H1 (cell line): ENCODE data around the gene FRY. TPM values are rescaled to one million over a fixed set of nuclear protein-coding genes. Genes with fewer than 3 reads are reported as not detected.

ENCODE experiments used
- CTCF ChIA-PET: fragments of 300-600 bp; sonication (Branson Sonifier 250); formaldehyde crosslinking; loops from one replicate; lab custom pipeline; 2021; ENCODE audit not compliant: partially characterized antibody; lab: Charles Lee
- POLR2A ChIA-PET: fragments of 300-600 bp; sonication (Branson Sonifier 250); formaldehyde crosslinking; loops from one replicate; lab custom pipeline; 2021; ENCODE audit warnings: inconsistent platforms; ENCODE audit not compliant: partially characterized antibody; lab: Charles Lee
- DNase-seq, 2 experiments: peaks; one replicate each; pipeline versions ENCODE4 v3.0.0 to v3.0.0-alpha.2; 2010 to 2022; ENCODE audit warnings: low spot score in 2 of 2, low read depth in 1 of 2, mixed read lengths in 1 of 2
- FAIRE-seq: peaks from 2 replicates; lab custom pipeline; 2011; peaks lifted over from hg19 to GRCh38; lab: Jason Lieb, UNC
- H2AFZ ChIP-seq: 2 replicates; pipeline ENCODE4 v1.8.1; 2012; ENCODE audit warnings: low read length, inconsistent platforms
- H2AK5ac ChIP-seq: 2 replicates; pipeline ENCODE4 v1.6.1; 2013; ENCODE audit warnings: low read depth, low read length
- H2BK120ac ChIP-seq: replicated peaks from 2 replicates; pipeline ENCODE3; 2013; ENCODE audit warnings: low read depth, low read length, inconsistent platforms
- H2BK12ac ChIP-seq: 2 replicates; pipeline ENCODE4 v1.6.1; 2013; ENCODE audit warnings: low read depth, low read length
- H2BK15ac ChIP-seq: 2 replicates; pipeline ENCODE4 v1.6.1; 2013; ENCODE audit warnings: low read length
- H2BK20ac ChIP-seq: 2 replicates; pipeline ENCODE4 v1.6.1; 2013; ENCODE audit warnings: low read length
- H2BK5ac ChIP-seq: 2 replicates; pipeline ENCODE4 v1.6.1; 2013; ENCODE audit warnings: low read depth, low read length
- H3K14ac ChIP-seq: 2 replicates; pipeline ENCODE4 v1.6.1; 2013; ENCODE audit warnings: inconsistent platforms; ENCODE audit not compliant: insufficient read length
- H3K18ac ChIP-seq: 2 replicates; pipeline ENCODE4 v1.6.1; 2013; ENCODE audit warnings: low read length; ENCODE audit errors: extremely low read depth
- H3K23ac ChIP-seq: 2 replicates; pipeline ENCODE4 v1.6.1; 2013; ENCODE audit warnings: inconsistent platforms; ENCODE audit not compliant: insufficient read length
- H3K23me2 ChIP-seq: 2 replicates; pipeline ENCODE4 v1.6.1; 2013; ENCODE audit warnings: low read depth, low read length
- H3K27ac ChIP-seq: 2 replicates; pipeline ENCODE4 v1.6.1; 2011; ENCODE audit warnings: low read depth, low read length, inconsistent platforms
- H3K27me3 ChIP-seq, 4 experiments: replicated peaks in 1 of 4; 1 replicate in 1 of 4; 2 replicates in 3 of 4; pipeline versions ENCODE4 v1.6.1 to v1.8.1; 2011 to 2013; ENCODE audit warnings: low read length in 3 of 4, mild to moderate bottlenecking in 3 of 4, inconsistent platforms in 2 of 4, mixed read lengths in 2 of 4, moderate library complexity in 1 of 4; ENCODE audit not compliant: control insufficient read depth in 3 of 4, insufficient read depth in 3 of 4; ENCODE audit errors: extremely low read depth in 1 of 4
- H3K36me3 ChIP-seq, 4 experiments: 2 replicates each; pipeline versions ENCODE4 v1.6.1 to v1.8.1; 2011 to 2013; ENCODE audit warnings: mild to moderate bottlenecking in 4 of 4, low read length in 3 of 4, moderate library complexity in 2 of 4, control low read depth in 1 of 4, inconsistent platforms in 1 of 4; ENCODE audit not compliant: insufficient read depth in 4 of 4, control insufficient read depth in 2 of 4
- H3K4ac ChIP-seq: replicated peaks from 2 replicates; pipeline ENCODE3; 2013; ENCODE audit warnings: low read length, low read depth, mixed read lengths, inconsistent platforms; ENCODE audit not compliant: insufficient read length
- H3K4me1 ChIP-seq, 4 experiments: replicated peaks in 1 of 4; 1 replicate in 1 of 4; 2 replicates in 3 of 4; pipeline versions ENCODE4 v1.6.1 to v1.8.1; 2011 to 2013; ENCODE audit warnings: low read length in 3 of 4, inconsistent platforms in 2 of 4, mixed read lengths in 1 of 4; ENCODE audit not compliant: insufficient read depth in 4 of 4, control insufficient read depth in 3 of 4
- H3K4me2 ChIP-seq, 2 experiments: 2 replicates each; pipeline versions ENCODE4 v1.6.1 to v1.8.1; 2011 to 2013; ENCODE audit warnings: low read depth in 2 of 2, low read length in 2 of 2, control low read depth in 1 of 2, inconsistent platforms in 1 of 2, mild to moderate bottlenecking in 1 of 2; ENCODE audit not compliant: insufficient read depth in 1 of 2
- H3K4me3 ChIP-seq, 4 experiments: fragments of 200-600, 300-600 bp in 1 of 4; sonication (generic), shearing (Covaris generic), sonication (Bioruptor Twin) in 1 of 4; 2 replicates each; pipeline versions ENCODE4 v1.5.1 to v1.8.1; 2011 to 2016; ENCODE audit warnings: low read length in 4 of 4, low read depth in 3 of 4, control low read depth in 2 of 4, inconsistent platforms in 2 of 4, mild to moderate bottlenecking in 2 of 4, mixed read lengths in 1 of 4, moderate library complexity in 1 of 4; ENCODE audit not compliant: insufficient read depth in 2 of 4; ENCODE audit errors: extremely low read depth in 1 of 4
- H3K56ac ChIP-seq: replicated peaks from 2 replicates; pipeline ENCODE3; 2013; ENCODE audit warnings: low read depth, mild to moderate bottlenecking, mixed read lengths, low read length, inconsistent platforms; ENCODE audit not compliant: insufficient read length
- H3K79me1 ChIP-seq: 2 replicates; pipeline ENCODE4 v1.6.1; 2013; ENCODE audit warnings: low read depth, low read length, control low read depth
- H3K79me2 ChIP-seq, 2 experiments: 2 replicates each; pipeline versions ENCODE4 v1.6.1 to v1.8.1; 2012 to 2013; ENCODE audit warnings: low read length in 2 of 2, mild to moderate bottlenecking in 2 of 2, inconsistent platforms in 1 of 2; ENCODE audit not compliant: insufficient read depth in 2 of 2, control insufficient read depth in 1 of 2
- H3K9ac ChIP-seq, 4 experiments: replicated peaks in 1 of 4; 1 replicate in 1 of 4; 2 replicates in 3 of 4; pipeline versions ENCODE4 v1.6.1 to v1.8.1; 2011 to 2013; ENCODE audit warnings: low read depth in 3 of 4, low read length in 3 of 4, control low read depth in 2 of 4, mild to moderate bottlenecking in 2 of 4, moderate library complexity in 2 of 4, inconsistent platforms in 1 of 4; ENCODE audit errors: extremely low read depth in 1 of 4
- H3K9me3 ChIP-seq, 2 experiments: 2 replicates each; pipeline versions ENCODE4 v1.6.1 to v1.8.1; 2012 to 2013; ENCODE audit warnings: mild to moderate bottlenecking in 2 of 2, moderate library complexity in 2 of 2, control low read depth in 1 of 2, inconsistent platforms in 1 of 2, low read depth in 1 of 2, low read length in 1 of 2, mixed read lengths in 1 of 2; ENCODE audit not compliant: insufficient read depth in 2 of 2
- H4K20me1 ChIP-seq, 2 experiments: replicated peaks in 1 of 2; 2 replicates each; pipeline versions ENCODE3 to v1.8.1; 2011 to 2013; ENCODE audit warnings: inconsistent platforms in 2 of 2, low read length in 2 of 2, mild to moderate bottlenecking in 1 of 2; ENCODE audit not compliant: insufficient read depth in 2 of 2, control insufficient read depth in 1 of 2
- H4K5ac ChIP-seq: 2 replicates; pipeline ENCODE4 v1.6.1; 2013; ENCODE audit warnings: low read length, low read depth, mixed read lengths, inconsistent platforms; ENCODE audit not compliant: insufficient read length
- H4K8ac ChIP-seq: 2 replicates; pipeline ENCODE4 v1.8.0; 2013; ENCODE audit warnings: mild to moderate bottlenecking, moderate library complexity, low read length, inconsistent platforms; ENCODE audit not compliant: insufficient read depth; ENCODE audit errors: extremely low read depth
- H4K91ac ChIP-seq: replicated peaks from 2 replicates; pipeline ENCODE3; 2013; ENCODE audit warnings: low read length, mixed read lengths, inconsistent platforms; ENCODE audit not compliant: insufficient read length
- CEBPB ChIP-seq: IDR thresholded peaks from 2 replicates; pipeline ENCODE4 v1.6.1; 2012; ENCODE audit warnings: low read depth, low read length
- FOSL1 ChIP-seq: IDR thresholded peaks from 2 replicates; pipeline ENCODE4 v1.6.1; 2011; ENCODE audit warnings: mild to moderate bottlenecking, low read depth, low read length, moderate library complexity; ENCODE audit not compliant: insufficient read depth
- HDAC2 ChIP-seq, 2 experiments: fragments of 300-600 bp in 1 of 2; sonication (generic) in 1 of 2; IDR thresholded peaks; 2 replicates each; pipeline ENCODE4 v1.6.1; 2011 to 2012; ENCODE audit warnings: low read depth in 2 of 2, low read length in 2 of 2, mild to moderate bottlenecking in 2 of 2, moderate library complexity in 2 of 2, borderline replicate concordance in 1 of 2, inconsistent platforms in 1 of 2
- KDM5A ChIP-seq: fragments of 200-600 bp; IDR thresholded peaks from 2 replicates; pipeline ENCODE4 v1.7.1; 2012; ENCODE audit warnings: mild to moderate bottlenecking, low read length, inconsistent platforms, mixed read lengths
- POLR2A ChIP-seq, 2 experiments: IDR thresholded peaks; 1 replicate in 1 of 2; 2 replicates in 1 of 2; pipeline ENCODE4 v1.6.1; 2011; ENCODE audit warnings: low read depth in 2 of 2, low read length in 2 of 2, mild to moderate bottlenecking in 2 of 2; ENCODE audit errors: control extremely low read depth in 1 of 2
- SP4 ChIP-seq: IDR thresholded peaks from 2 replicates; pipeline ENCODE4 v1.6.1; 2012; ENCODE audit warnings: low read length, inconsistent platforms
- TAF1 ChIP-seq: IDR thresholded peaks from 2 replicates; pipeline ENCODE4 v1.6.1; 2011; ENCODE audit warnings: mild to moderate bottlenecking, low read depth, low read length
- WGBS, 2 experiments: shearing (Covaris generic) in 1 of 2; methylation state at CpG; one replicate each; pipeline versions ENCODE4 v1.1.6 to v1.1.7; 2013 to 2015; ENCODE audit warnings: low lambda C conversion rate in 2 of 2, mixed read lengths in 2 of 2, inconsistent platforms in 1 of 2, low coverage in 1 of 2, missing lambda C conversion rate in 1 of 2; ENCODE audit not compliant: insufficient replicate concordance in 2 of 2, insufficient coverage in 1 of 2, insufficient read length in 1 of 2; ENCODE audit errors: extremely low coverage in 1 of 2, missing lambda C conversion rate in 1 of 2; 5-methylcytosine and 5-hydroxymethylcytosine counted together
- polyA plus RNA-seq, 7 experiments: library from polyadenylated mRNA; depleted of rRNA in 3 of 7; stranded (reverse) in 5 of 7; unstranded in 2 of 7; fragments of >200 nt in 5 of 7; fragments of 200-250 nt in 2 of 7; gene quantifications; 1 replicate in 5 of 7; 2 replicates in 1 of 7; 4 replicates in 1 of 7; pipeline versions ENCODE4 v1.2.1 to v1.2.3, GENCODE V29; 2011 to 2013; ENCODE audit warnings: missing spikeins in 2 of 7, mixed read lengths in 2 of 7
- total RNA-seq: library from RNA; stranded (reverse); fragmentation: NEBNext Ultra II Directional; extraction: Animal tissue kit (Norgen Biotek cat#: 25700); gene quantifications from 2 replicates; pipeline ENCODE4 v1.2.1, GENCODE V29; 2021
- TF ChIP-seq, protein P1 (sequence below), 3 experiments: IDR thresholded peaks; 1 replicate in 2 of 3; 2 replicates in 1 of 3; pipeline versions ENCODE4 v1.5.1 to v1.6.1; 2011; ENCODE audit warnings: low read length in 3 of 3, mild to moderate bottlenecking in 3 of 3, inconsistent platforms in 2 of 3, low read depth in 1 of 3, moderate library complexity in 1 of 3; ENCODE audit not compliant: insufficient read depth in 1 of 3; ENCODE audit errors: control extremely low read depth in 1 of 3
- TF ChIP-seq, protein P2 (sequence below): IDR thresholded peaks from 2 replicates; pipeline ENCODE4 v1.6.1; 2011; ENCODE audit warnings: low read length, improper control_type of control experiment
- TF ChIP-seq, protein P3 (sequence below): IDR thresholded peaks from 2 replicates; pipeline ENCODE4 v1.6.1; 2011; ENCODE audit warnings: low read depth, mild to moderate bottlenecking, low read length; ENCODE audit not compliant: insufficient read depth

Gene FRY
- total and polyA plus RNA-seq, 2 of the 8 experiments (the other 6 are each of a cell fraction or from before 2014, with no cell fraction given), result 4.3 to 9.2 TPM

DNA sequence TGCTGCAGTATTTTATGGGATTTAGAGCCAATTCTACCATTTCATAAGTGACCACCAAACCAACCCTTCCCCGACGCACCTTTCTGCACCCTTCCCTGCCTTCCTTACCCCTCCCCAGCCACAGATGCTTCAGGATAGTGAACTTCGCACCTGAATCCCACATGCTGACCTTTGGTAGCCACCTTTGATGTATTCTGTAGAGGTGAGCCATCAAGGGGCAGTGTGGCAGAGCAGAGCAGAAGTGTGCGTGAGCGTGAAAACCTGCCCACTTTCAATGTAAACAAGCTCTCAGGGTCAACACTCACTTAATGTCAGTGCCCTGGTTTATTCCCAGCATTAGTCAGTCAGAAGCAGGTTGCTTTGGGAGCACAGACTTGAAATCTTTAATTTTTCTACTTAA lies 107.7 kb downstream of the FRY start:
- Histone ChIP-seq H3K9ac (no peak overlapping the region), H2AK5ac (no peak overlapping the region), H3K79me2 (no peaks in the 10 kb centered on the region), H3K23ac (peak overlapping the region; percentile 24), H3K27me3 (no peaks in the 10 kb centered on the region), H2BK120ac (no peak overlapping the region), H2BK5ac (no peak overlapping the region), H4K8ac (no peak overlapping the region), H3K27ac (no peak overlapping the region), H2BK12ac (no peak overlapping the region), H4K5ac (no peak overlapping the region), H3K4ac (no peak overlapping the region), H4K91ac (no peak overlapping the region), H3K18ac (no peak overlapping the region), H2AFZ (no peak overlapping the region), H3K56ac (no peak overlapping the region), H3K36me3 (no peaks in the 10 kb centered on the region), H3K4me2 (no peak overlapping the region), H3K23me2 (no peaks in the 10 kb centered on the region), H3K4me1 (peaks cover 0 to 12% (median 1%) of the 10 kb centered on the region in 4 experiments; a peak in 2 of 7 replicates), H2BK15ac (no peak overlapping the region), H2BK20ac (no peak overlapping the region), H3K14ac (no peak overlapping the region), H3K4me3 (no peak overlapping the region), H3K9me3 (no peaks in the 10 kb centered on the region), H4K20me1 (no peaks in the 10 kb centered on the region), H3K79me1 (no peaks in the 10 kb centered on the region)
- POLR2A ChIA-PET, result no interaction called here
- CTCF ChIA-PET, result no interaction called here
- FAIRE-seq (no peak), DNase-seq (no peak)
- WGBS, 2 experiments, result 96% methylated on average over 5 of the region's 5 CpGs; no CpG with 5 or more reads in 1 of the 2 experiments
- TF ChIP-seq HDAC2 (IDR thresholded peaks at IDR 0.05; ENCODE audit: borderline replicate concordance in 1 of 2, low read depth in 2 of 2, low read length in 2 of 2), result no peak
- TF ChIP-seq, protein P1, sequence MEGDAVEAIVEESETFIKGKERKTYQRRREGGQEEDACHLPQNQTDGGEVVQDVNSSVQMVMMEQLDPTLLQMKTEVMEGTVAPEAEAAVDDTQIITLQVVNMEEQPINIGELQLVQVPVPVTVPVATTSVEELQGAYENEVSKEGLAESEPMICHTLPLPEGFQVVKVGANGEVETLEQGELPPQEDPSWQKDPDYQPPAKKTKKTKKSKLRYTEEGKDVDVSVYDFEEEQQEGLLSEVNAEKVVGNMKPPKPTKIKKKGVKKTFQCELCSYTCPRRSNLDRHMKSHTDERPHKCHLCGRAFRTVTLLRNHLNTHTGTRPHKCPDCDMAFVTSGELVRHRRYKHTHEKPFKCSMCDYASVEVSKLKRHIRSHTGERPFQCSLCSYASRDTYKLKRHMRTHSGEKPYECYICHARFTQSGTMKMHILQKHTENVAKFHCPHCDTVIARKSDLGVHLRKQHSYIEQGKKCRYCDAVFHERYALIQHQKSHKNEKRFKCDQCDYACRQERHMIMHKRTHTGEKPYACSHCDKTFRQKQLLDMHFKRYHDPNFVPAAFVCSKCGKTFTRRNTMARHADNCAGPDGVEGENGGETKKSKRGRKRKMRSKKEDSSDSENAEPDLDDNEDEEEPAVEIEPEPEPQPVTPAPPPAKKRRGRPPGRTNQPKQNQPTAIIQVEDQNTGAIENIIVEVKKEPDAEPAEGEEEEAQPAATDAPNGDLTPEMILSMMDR (IDR thresholded peaks at IDR 0.05; ENCODE audit: control extremely low read depth in 1 of 3, insufficient read depth in 1 of 3, low read depth in 1 of 3, low read length in 3 of 3), result no peak
- no peak for TF ChIP-seq POLR2A (IDR thresholded peaks at IDR 0.05; ENCODE audit: control extremely low read depth in 1 of 2, low read depth in 2 of 2, low read length in 2 of 2)
- no peak for TF ChIP-seq TAF1
- TF ChIP-seq, protein P2, sequence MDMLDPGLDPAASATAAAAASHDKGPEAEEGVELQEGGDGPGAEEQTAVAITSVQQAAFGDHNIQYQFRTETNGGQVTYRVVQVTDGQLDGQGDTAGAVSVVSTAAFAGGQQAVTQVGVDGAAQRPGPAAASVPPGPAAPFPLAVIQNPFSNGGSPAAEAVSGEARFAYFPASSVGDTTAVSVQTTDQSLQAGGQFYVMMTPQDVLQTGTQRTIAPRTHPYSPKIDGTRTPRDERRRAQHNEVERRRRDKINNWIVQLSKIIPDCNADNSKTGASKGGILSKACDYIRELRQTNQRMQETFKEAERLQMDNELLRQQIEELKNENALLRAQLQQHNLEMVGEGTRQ, result no peak
- TF ChIP-seq, protein P3, sequence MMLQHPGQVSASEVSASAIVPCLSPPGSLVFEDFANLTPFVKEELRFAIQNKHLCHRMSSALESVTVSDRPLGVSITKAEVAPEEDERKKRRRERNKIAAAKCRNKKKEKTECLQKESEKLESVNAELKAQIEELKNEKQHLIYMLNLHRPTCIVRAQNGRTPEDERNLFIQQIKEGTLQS, result no peak
- TF ChIP-seq FOSL1, result no peak
- TF ChIP-seq KDM5A, result no peak
- TF ChIP-seq SP4, result no peak
- TF ChIP-seq CEBPB, result no peak
